ENCODE measurements around the gene TMEM141.
A peak's percentile ranks its signal among the peaks of the same experiment; 100 is the strongest.

TMEM141 gene

DNA sequence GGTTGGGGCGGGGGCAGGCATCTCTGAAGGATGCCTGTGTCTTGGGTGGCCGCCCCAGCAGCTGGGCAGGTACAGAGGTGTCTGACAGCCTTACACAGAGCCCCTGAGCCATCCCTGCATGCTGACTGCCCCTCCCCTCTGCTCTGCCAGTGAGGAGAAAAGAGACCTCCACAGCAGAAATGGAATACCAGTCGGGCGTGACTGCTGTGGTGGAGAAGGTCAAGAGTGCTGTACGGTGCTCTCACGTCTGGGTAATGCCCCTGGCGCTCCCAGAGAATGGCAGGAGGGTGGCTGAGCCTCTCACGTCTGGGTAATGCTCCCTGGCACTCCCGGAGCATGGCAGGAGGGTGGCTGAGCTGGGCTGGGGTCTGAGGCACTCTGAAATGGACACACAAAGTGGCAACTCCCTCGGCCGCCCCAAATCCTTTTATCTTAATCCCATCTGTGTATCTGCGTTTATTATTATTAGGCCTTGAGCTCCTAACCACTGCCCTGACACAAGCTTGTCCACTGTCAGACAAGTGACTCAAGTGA, 14.1 kb downstream of the TMEM141 start:
- TF ChIP-seq, protein P1, sequence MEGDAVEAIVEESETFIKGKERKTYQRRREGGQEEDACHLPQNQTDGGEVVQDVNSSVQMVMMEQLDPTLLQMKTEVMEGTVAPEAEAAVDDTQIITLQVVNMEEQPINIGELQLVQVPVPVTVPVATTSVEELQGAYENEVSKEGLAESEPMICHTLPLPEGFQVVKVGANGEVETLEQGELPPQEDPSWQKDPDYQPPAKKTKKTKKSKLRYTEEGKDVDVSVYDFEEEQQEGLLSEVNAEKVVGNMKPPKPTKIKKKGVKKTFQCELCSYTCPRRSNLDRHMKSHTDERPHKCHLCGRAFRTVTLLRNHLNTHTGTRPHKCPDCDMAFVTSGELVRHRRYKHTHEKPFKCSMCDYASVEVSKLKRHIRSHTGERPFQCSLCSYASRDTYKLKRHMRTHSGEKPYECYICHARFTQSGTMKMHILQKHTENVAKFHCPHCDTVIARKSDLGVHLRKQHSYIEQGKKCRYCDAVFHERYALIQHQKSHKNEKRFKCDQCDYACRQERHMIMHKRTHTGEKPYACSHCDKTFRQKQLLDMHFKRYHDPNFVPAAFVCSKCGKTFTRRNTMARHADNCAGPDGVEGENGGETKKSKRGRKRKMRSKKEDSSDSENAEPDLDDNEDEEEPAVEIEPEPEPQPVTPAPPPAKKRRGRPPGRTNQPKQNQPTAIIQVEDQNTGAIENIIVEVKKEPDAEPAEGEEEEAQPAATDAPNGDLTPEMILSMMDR (IDR thresholded peaks at IDR 0.05; ENCODE audit: low read depth, low read length): no peak
- no peaks in the 10 kb centered on the region for H3K9me3 ChIP-seq (ENCODE audit: severe bottlenecking)
- peaks cover 53% of the 10 kb centered on the region for H3K36me3 ChIP-seq
- H3K4me3 ChIP-seq (ENCODE audit: low read depth, low read length): no peak overlapping the region
- H3K27me3 ChIP-seq (ENCODE audit: insufficient read depth, low read depth, severe bottlenecking): no peaks in the 10 kb centered on the region
- DNase-seq: no peak
- H3K27ac ChIP-seq: peak overlapping the region; percentile 90

DNA sequence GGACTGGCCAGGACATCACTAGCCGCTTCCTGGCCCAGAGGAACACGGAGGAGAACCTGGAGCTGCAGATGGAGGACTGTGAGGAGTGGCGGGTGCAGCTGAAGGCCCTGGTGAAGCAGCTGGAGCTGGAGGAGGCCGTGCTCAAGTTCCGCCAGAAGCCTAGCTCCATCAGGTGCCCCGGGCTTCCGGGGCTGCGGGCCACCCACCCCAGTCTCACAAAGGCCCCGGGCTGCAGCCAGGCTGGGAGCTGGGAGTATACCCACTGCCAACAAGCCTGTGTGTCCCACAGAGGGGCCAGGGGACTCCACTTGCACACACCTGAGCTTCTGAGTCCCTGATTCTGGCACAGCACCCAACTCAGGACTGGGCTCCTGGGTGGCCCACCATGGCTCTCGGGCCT, 14.9 kb downstream of the TMEM141 start:
- no peaks in the 10 kb centered on the region for H3K27me3 ChIP-seq (ENCODE audit: insufficient read depth, low read depth, severe bottlenecking)
- DNase-seq: no peak

DNA sequence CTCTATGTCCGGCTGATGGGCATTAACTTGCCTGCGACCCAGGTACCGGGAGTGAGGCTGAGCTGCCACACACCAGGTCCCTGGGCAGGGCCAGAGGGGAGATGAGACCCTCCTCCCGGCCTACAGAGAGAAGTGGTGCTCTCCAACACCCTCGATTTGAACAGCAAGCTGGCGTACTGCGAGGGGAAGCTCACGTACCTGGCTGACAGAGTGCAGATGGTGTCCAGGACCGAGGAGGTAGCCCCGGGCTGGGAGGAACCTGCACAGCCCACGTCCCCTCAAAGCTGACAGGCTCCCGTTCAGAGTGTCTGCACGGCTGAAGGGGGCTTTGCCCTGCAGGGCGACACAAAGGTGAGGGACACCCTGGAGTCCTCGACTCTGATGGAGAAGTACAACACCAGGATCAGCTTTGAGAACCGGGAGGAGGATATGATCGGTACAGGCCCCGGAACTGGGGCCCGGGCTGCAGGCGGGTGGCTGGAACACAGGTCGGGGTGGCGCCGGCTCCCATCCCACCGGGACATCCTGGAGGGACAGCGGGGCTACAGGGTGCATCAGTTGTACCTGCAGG, 15.6 kb downstream of the TMEM141 start:
- Histone ChIP-seq H3K4me3 (ENCODE audit: low read depth, low read length) (peak overlapping the region; percentile 61), H3K27ac (peak overlapping the region; percentile 99), H3K27me3 (ENCODE audit: insufficient read depth, low read depth, severe bottlenecking) (no peaks in the 10 kb centered on the region), H3K36me3 (peaks cover 68% of the 10 kb centered on the region), H3K9me3 (ENCODE audit: severe bottlenecking) (no peaks in the 10 kb centered on the region)
- TF ChIP-seq, protein P1 (IDR thresholded peaks at IDR 0.05; ENCODE audit: low read depth, low read length): no peak
- DNase-seq: no peak

More for the DNA sequence above, 14.9 kb downstream of the TMEM141 start:
- Histone ChIP-seq H3K27ac (peak overlapping the region; percentile 90), H3K4me3 (ENCODE audit: low read depth, low read length) (no peak overlapping the region), H3K9me3 (ENCODE audit: severe bottlenecking) (no peaks in the 10 kb centered on the region), H3K36me3 (peaks cover 61% of the 10 kb centered on the region)
- TF ChIP-seq, protein P1 (IDR thresholded peaks at IDR 0.05; ENCODE audit: low read depth, low read length): no peak

DNA sequence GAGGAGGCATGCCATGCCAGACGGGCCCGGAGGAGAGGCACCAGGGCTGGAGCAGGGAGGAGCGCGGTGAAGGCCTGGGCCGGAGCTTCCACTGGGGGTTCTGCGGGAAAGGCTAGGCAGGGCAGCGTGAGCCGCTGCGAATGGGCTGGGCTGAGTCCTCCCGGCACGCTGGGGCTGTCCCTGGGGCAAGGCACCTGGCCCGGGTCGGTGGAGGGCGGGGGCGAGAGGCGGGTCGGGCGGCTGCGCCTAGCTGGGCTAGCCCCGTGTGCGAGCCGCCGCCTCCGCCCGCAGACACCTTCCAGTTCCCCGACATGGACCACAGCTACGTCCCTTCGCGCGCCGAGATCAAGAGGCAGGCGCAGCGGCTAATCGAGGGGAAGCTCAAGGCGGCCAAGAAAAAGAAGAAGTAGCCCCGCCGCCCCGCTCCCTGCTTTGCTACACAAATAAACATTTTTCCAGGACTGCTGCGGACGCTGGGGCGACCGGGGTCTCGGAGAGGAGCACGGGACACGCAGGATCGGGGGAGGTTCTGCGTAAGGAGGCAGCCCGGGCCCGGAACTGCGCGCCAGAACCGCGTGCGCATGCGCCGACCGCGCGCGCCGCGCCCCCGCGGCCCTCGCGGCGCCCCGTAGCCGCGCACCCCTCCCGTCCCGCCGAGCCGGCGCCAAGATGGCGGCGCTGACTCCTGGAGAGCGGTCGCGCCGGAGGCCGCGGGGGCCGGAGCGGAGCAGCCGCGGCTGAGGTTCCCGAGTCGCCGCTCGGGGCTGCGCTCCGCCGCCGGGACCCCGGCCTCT, 16.3 kb downstream of the TMEM141 start, which contains the start of gene RABL6:
Gene RABL6, plus strand, starts transcription at position 668 of the 794 bp plus-strand sequence. CDS start 249 bp downstream, outside the sequence.
- H3K27me3 ChIP-seq (ENCODE audit: insufficient read depth, low read depth, severe bottlenecking): no peaks in the 10 kb centered on the region
- peak; percentile 74 for DNase-seq
- H3K27ac ChIP-seq: peak within 1 kb of the TSS; percentile 99
- TF ChIP-seq, protein P1 (IDR thresholded peaks at IDR 0.05; ENCODE audit: low read depth, low read length): no peak
- H3K4me3 ChIP-seq (ENCODE audit: low read depth, low read length): peak within 1 kb of the TSS; percentile 75
- peaks cover 75% of the 10 kb centered on the region for H3K36me3 ChIP-seq
- no peaks in the 10 kb centered on the region for H3K9me3 ChIP-seq (ENCODE audit: severe bottlenecking)

DNA sequence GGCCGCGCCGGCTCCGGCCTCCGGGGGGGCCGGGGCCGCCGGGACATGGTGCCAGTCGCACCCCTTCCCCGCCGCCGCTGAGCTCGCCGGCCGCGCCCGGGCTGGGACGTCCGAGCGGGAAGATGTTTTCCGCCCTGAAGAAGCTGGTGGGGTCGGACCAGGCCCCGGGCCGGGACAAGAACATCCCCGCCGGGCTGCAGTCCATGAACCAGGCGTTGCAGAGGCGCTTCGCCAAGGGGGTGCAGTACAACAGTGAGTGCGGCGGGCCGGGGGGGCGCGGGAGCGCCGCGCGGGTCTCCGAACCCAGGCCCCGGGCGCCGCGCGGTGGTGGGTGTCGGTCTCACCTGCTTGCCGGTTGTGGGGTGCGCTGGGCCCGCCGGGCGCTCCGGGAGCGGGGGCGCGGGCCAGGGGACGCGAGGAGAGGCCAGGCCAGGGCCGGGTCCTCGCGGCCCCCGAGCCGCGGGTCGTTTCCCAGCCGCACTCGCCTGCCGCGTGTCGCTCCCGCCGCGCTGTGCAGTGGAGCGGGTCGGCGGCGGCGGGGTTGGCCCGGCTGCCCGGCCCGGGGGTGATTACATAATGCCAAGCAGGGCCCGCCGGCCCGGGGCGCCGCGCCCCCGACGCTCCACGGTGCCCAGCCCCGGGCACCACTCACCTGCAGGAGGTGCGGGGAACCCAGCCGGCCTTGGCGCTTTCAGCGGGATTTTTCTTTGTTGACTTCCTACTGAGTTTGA, 17.1 kb downstream of the TMEM141 start:
- H3K9me3 ChIP-seq (ENCODE audit: severe bottlenecking): no peaks in the 10 kb centered on the region
- H3K36me3 ChIP-seq: peaks cover 83% of the 10 kb centered on the region
- peak overlapping the region; percentile 75 for H3K4me3 ChIP-seq (ENCODE audit: low read depth, low read length)
- H3K27me3 ChIP-seq (ENCODE audit: insufficient read depth, low read depth, severe bottlenecking): no peaks in the 10 kb centered on the region
- TF ChIP-seq, protein P1 (IDR thresholded peaks at IDR 0.05; ENCODE audit: low read depth, low read length): no peak
- peak overlapping the region; percentile 99 for H3K27ac ChIP-seq
- no peak for DNase-seq

Measured in WERI-Rb-1 (cell line).